ENCODE measurements around the gene USP13. TPM values are rescaled to one million over a fixed set of nuclear protein-coding genes. Genes with fewer than 3 reads are reported as not detected.

The USP13 gene
- total and polyA plus RNA-seq, 2 of the 13 experiments (the other 11 are each of a cell fraction or from before 2014, with no cell fraction given): 15.9 to 36.7 TPM

GRCh38 chr3:179604321-179605078 is 48.3 kb upstream of the USP13 start, which contains the start of the genes MRPL47 and NDUFB5 (continued):
- TF ChIP-seq PAXIP1 (CRISPR knock-in tag; conservative IDR thresholded peaks at IDR 0.05): 0 out of 2 replicates have a peak, but pooled peaks have one; percentile 14
- no peak for TF ChIP-seq ZNF674 (CRISPR knock-in tag; IDR thresholded peaks at IDR 0.05; ENCODE audit: low read depth)
- TF ChIP-seq ZNF619 (CRISPR knock-in tag; IDR thresholded peaks at IDR 0.05): 0 out of 2 replicates have a peak, but pooled peaks have one; percentile 7
- 0 out of 2 replicates have a peak, but pooled peaks have one; percentile 15 for TF ChIP-seq TP53 (CRISPR knock-in tag; conservative IDR thresholded peaks at IDR 0.05)
- TF ChIP-seq MIER3 (CRISPR knock-in tag; IDR thresholded peaks at IDR 0.05; ENCODE audit: borderline replicate concordance): no peak
- TF ChIP-seq ZNF713 (CRISPR knock-in tag; IDR thresholded peaks at IDR 0.05): no peak
- TF ChIP-seq SCMH1 (CRISPR knock-in tag; IDR thresholded peaks at IDR 0.05; ENCODE audit: borderline replicate concordance): no peak
- no peak for TF ChIP-seq GPBP1L1 (CRISPR knock-in tag; IDR thresholded peaks at IDR 0.05)
- no peak for TF ChIP-seq ZNF749 (CRISPR knock-in tag; IDR thresholded peaks at IDR 0.05; ENCODE audit: borderline replicate concordance)
- TF ChIP-seq HOXA7 (CRISPR knock-in tag; IDR thresholded peaks at IDR 0.05): no peak
- TF ChIP-seq GATAD1 (CRISPR knock-in tag; IDR thresholded peaks at IDR 0.05): peak; percentile 98
- TF ChIP-seq ZNF746 (CRISPR knock-in tag; IDR thresholded peaks at IDR 0.05): no peak
- TF ChIP-seq CSRNP1 (CRISPR knock-in tag; IDR thresholded peaks at IDR 0.05): no peak; the same call in 1 of the 2 replicates
- no peak for TF ChIP-seq STAG1 (CRISPR knock-in tag; IDR thresholded peaks at IDR 0.05)
- TF ChIP-seq RFXANK (CRISPR knock-in tag; IDR thresholded peaks at IDR 0.05): 0 out of 2 replicates have a peak, but pooled peaks have one; percentile 21
- TF ChIP-seq NR1H2 (CRISPR knock-in tag; IDR thresholded peaks at IDR 0.05; ENCODE audit: borderline replicate concordance, low read depth): no peak
- no peak for TF ChIP-seq ZNF652 (CRISPR knock-in tag; IDR thresholded peaks at IDR 0.05; ENCODE audit: borderline replicate concordance, low read depth)
- no peak for TF ChIP-seq ZNF292 (CRISPR knock-in tag; IDR thresholded peaks at IDR 0.05; ENCODE audit: borderline replicate concordance, low read depth)
- 0 out of 2 replicates have a peak, but pooled peaks have one; percentile 24 for TF ChIP-seq HOMEZ (CRISPR knock-in tag; IDR thresholded peaks at IDR 0.05; ENCODE audit: low read depth)

All from HepG2 (cell line).